PC-3 (cell line): ENCODE results near the gene SP140.

Experiments used
- EZH2 ChIP-seq: fragments of 300-600 bp; sonication (generic); IDR thresholded peaks from one replicate; pipeline ENCODE4 v1.6.1; 2017; ENCODE audit warnings: antibody characterized with exemption, mild to moderate bottlenecking, low read length; ENCODE audit not compliant: unreplicated experiment
- EZH2phosphoT487 ChIP-seq: fragments of 300-600 bp; sonication (generic); IDR thresholded peaks from 2 replicates; pipeline ENCODE4 v1.6.1; 2018; ENCODE audit warnings: mild to moderate bottlenecking, antibody characterized with exemption, low read length, borderline replicate concordance
- TF ChIP-seq, protein P1 (sequence below): fragments of 300-600 bp; sonication (generic); conservative IDR thresholded peaks from 2 replicates; pipeline ENCODE4 v1.5.1; 2017; ENCODE audit warnings: antibody characterized with exemption, low read depth, mild to moderate bottlenecking, low read length

DNA sequence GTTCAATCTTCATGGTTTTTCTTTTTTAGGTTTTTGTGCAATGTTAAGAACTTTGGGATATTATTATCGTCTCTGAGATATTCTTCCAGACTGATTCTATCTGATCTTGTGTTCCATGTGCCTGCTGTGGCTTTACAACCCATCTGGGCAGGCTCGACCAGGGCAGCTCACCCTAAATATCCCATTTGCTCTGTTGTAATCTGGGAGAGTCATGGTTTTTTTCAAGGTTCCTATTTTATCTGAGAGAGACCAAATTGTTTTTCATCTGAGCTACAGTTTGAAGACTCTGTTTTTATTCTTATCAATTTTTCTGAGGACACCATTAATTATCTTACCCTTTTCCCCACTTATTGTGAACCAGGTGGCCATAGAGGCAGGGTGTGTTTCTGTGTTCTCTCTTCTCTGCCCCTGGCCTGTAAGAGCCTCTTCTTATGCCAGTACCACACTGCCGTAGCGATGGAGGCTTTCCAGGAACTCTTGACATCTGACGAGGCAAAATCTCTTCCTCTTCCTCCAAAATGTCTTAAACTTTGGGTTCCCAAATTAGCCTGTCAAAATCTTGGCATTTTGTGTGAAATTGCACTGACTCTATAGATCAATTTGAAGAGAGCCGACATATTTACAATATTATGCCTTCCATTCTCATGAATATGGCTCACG lies 104.5 kb downstream of the SP140 start:
- TF ChIP-seq EZH2: no peak
- TF ChIP-seq, protein P1, sequence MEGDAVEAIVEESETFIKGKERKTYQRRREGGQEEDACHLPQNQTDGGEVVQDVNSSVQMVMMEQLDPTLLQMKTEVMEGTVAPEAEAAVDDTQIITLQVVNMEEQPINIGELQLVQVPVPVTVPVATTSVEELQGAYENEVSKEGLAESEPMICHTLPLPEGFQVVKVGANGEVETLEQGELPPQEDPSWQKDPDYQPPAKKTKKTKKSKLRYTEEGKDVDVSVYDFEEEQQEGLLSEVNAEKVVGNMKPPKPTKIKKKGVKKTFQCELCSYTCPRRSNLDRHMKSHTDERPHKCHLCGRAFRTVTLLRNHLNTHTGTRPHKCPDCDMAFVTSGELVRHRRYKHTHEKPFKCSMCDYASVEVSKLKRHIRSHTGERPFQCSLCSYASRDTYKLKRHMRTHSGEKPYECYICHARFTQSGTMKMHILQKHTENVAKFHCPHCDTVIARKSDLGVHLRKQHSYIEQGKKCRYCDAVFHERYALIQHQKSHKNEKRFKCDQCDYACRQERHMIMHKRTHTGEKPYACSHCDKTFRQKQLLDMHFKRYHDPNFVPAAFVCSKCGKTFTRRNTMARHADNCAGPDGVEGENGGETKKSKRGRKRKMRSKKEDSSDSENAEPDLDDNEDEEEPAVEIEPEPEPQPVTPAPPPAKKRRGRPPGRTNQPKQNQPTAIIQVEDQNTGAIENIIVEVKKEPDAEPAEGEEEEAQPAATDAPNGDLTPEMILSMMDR: no peak
- no peak for TF ChIP-seq EZH2phosphoT487
